ENCODE data around the gene RHAG. TPM values are rescaled to one million over a fixed set of nuclear protein-coding genes. Genes with fewer than 3 reads are reported as not detected.

Gene RHAG
- total and polyA plus RNA-seq, 3 donors from 2014 or later = 0.42 TPM; not detected in 2

GRCh38 chr6:49648036-49648435 lies 11.4 kb upstream of the RHAG start:
- no peak overlapping the region for H3K27ac ChIP-seq
- no peak for DNase-seq
- intact Hi-C loops (cut with DNase I; ENCODE audit: low total_unique reads) = no loop called here
- TF ChIP-seq POLR2A (IDR thresholded peaks at IDR 0.05) (no peak), CTCF (IDR thresholded peaks at IDR 0.05) (no peak)
- no peak overlapping the region for H3K4me3 ChIP-seq
- no peaks in the 10 kb centered on the region for H3K9me3 ChIP-seq
- H3K4me1 ChIP-seq = no peaks in the 10 kb centered on the region
- H3K36me3 ChIP-seq (ENCODE audit: low read depth, missing control alignments) = no peaks in the 10 kb centered on the region
- no peaks in the 10 kb centered on the region for H3K27me3 ChIP-seq

- Histone ChIP-seq H3K4me3 (no peak overlapping the region), H3K36me3 (ENCODE audit: low read depth, missing control alignments) (no peaks in the 10 kb centered on the region), H3K4me1 (no peaks in the 10 kb centered on the region), H3K9me3 (no peaks in the 10 kb centered on the region), H3K27me3 (no peaks in the 10 kb centered on the region), H3K27ac (no peak overlapping the region)
- intact Hi-C loops (cut with DNase I; ENCODE audit: low total_unique reads) = no loop called here
- DNase-seq = no peak
- WGBS, 2 donors = 90 to 95% methylated on average over 2 of the region's 2 CpGs
- TF ChIP-seq CTCF (IDR thresholded peaks at IDR 0.05) (no peak), POLR2A (IDR thresholded peaks at IDR 0.05) (no peak)
These were observed 10.8 kb upstream of the RHAG start for GRCh38 chr6:49647476-49647875.

GRCh38 chr6:49646942-49647341 lies 10.3 kb upstream of the RHAG start:
- intact Hi-C loops (cut with DNase I; ENCODE audit: low total_unique reads) = no loop called here
- no peaks in the 10 kb centered on the region for H3K36me3 ChIP-seq (ENCODE audit: low read depth, missing control alignments)

GRCh38 chr6:49646130-49646824 lies 9.6 kb upstream of the RHAG start:
- WGBS, 2 donors = 92 to 94% methylated on average over 3 of the region's 3 CpGs
- no peaks in the 10 kb centered on the region for H3K27me3 ChIP-seq
- H3K4me3 ChIP-seq = no peak overlapping the region
- H3K9me3 ChIP-seq = no peaks in the 10 kb centered on the region
- H3K36me3 ChIP-seq (ENCODE audit: low read depth, missing control alignments) = no peaks in the 10 kb centered on the region
- H3K4me1 ChIP-seq = no peaks in the 10 kb centered on the region
- no peak overlapping the region for H3K27ac ChIP-seq
- no peak for DNase-seq
- intact Hi-C loops (cut with DNase I; ENCODE audit: low total_unique reads) = no loop called here
- TF ChIP-seq CTCF (IDR thresholded peaks at IDR 0.05) (no peak), POLR2A (IDR thresholded peaks at IDR 0.05) (no peak)

More at GRCh38 chr6:49646942-49647341, 10.3 kb upstream of the RHAG start:
- WGBS, 2 donors = 82 to 88% methylated on average over 4 of the region's 4 CpGs
- Histone ChIP-seq H3K4me3 (no peak overlapping the region), H3K9me3 (no peaks in the 10 kb centered on the region), H3K27me3 (no peaks in the 10 kb centered on the region), H3K4me1 (no peaks in the 10 kb centered on the region), H3K27ac (no peak overlapping the region)
- DNase-seq = no peak
- TF ChIP-seq CTCF (IDR thresholded peaks at IDR 0.05) = no peak
- no peak for TF ChIP-seq POLR2A (IDR thresholded peaks at IDR 0.05)

GRCh38 chr6:49645139-49645538 lies 8.5 kb upstream of the RHAG start:
- H3K27ac ChIP-seq = no peak overlapping the region
- H3K27me3 ChIP-seq = no peaks in the 10 kb centered on the region
- intact Hi-C loops (cut with DNase I; ENCODE audit: low total_unique reads) = no loop called here
- DNase-seq = no peak
- no peaks in the 10 kb centered on the region for H3K4me1 ChIP-seq
- no peak overlapping the region for H3K4me3 ChIP-seq
- no peaks in the 10 kb centered on the region for H3K36me3 ChIP-seq (ENCODE audit: low read depth, missing control alignments)
- WGBS, 2 donors = 87 to 89% methylated on average over 3 of the region's 3 CpGs
- TF ChIP-seq POLR2A (IDR thresholded peaks at IDR 0.05) (no peak), CTCF (IDR thresholded peaks at IDR 0.05) (no peak)
- H3K9me3 ChIP-seq = no peaks in the 10 kb centered on the region

Measured in testis (tissue), 3 donors.